GM19240 (cell line): Measurements from ENCODE around the gene EPHA2.

Experiments used
- DNase-seq: peaks from one replicate; pipeline ENCODE4 v3.0.0; 2011; ENCODE audit warnings: low spot score; ENCODE audit not compliant: insufficient read length

The EPHA2 gene

DNA sequence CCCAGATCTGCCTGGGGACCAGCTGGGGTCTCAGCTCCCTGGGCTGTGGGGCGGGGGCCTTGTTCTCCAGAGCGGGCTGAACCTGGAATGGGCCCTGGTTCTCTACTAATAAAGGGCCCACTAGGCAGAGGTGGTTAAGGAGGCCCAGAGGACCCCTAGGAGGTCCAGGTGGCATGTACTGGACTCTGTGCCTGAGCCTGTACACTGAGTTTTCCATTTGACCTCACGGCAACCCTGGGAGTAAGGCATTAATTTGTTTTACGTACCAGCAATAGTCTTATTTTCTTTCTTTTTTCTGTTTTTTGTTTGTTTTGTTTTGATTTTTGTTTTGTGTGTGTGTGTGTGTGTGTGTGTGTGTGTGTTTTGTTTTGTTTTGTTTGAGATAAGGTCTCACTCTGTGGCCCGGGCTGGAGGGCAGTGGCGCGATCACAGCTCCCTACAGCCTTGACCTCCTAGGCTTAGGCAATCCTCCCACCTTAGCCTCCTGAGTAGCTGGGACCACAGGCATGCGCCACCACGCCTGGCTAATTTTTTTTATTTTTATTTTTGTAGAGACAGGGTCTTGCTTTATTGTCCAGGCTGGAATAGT is 62.9 kb downstream of the EPHA2 start:
- DNase-seq: no peak

DNA sequence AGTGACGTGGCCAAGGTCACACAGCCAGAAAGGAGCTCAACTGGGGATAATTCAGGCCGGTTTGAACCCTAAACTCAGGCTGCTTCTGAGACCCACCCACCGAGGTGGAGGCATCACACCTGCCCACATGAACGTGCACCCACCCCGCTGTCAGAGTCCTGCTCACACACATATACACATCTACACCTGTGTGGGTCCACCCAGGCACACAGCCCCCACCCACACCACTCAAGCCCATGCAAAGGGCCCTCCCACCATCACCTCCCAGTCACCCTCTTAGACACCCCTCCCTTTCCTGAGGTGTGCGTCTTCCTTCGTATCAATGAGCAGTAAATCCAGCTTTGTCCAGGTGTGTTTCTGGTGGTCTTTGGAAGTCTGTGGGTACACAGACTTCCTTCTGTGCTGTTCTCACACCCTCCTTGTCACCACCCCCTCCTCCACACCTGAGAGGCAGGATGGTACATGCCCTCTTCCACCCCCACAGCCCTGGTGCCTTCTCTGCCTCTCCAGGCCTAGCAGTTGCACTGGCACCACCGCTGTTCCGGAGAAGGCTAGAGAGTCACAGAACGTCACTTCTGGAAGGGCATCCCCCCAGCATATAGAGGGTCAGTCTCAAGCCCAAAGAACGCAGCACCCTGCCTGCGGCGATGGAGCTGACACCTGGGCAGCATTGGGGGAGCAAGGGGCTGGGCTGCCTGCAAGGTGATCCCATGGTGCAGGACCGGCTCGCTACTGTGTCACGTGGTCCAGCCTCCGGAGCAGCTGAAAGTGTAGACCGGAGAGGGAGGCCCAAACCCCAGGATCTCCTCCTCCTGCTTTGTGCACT is 63.6 kb downstream of the EPHA2 start:
- DNase-seq: no peak

DNA sequence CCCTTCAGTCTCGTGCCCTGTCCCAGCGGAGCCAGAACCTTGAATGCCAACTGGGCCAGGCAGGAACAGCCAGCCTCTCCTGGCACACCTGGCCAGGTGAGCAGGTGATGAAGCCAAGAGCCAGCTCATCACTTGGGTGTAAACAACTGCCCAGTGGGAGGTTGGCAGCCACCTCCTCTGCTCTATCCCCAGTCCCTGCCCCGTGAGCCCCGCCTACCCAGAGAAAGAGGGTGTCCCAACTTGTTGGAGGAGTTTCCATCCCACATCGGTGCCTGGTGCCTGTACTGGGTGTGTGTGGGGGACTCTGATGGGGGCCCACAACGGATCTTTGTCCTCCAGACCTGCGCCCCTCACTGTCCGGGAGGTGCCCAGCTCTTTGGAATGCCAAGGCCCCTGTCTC is 64.6 kb downstream of the EPHA2 start:
- DNase-seq: no peak

DNA sequence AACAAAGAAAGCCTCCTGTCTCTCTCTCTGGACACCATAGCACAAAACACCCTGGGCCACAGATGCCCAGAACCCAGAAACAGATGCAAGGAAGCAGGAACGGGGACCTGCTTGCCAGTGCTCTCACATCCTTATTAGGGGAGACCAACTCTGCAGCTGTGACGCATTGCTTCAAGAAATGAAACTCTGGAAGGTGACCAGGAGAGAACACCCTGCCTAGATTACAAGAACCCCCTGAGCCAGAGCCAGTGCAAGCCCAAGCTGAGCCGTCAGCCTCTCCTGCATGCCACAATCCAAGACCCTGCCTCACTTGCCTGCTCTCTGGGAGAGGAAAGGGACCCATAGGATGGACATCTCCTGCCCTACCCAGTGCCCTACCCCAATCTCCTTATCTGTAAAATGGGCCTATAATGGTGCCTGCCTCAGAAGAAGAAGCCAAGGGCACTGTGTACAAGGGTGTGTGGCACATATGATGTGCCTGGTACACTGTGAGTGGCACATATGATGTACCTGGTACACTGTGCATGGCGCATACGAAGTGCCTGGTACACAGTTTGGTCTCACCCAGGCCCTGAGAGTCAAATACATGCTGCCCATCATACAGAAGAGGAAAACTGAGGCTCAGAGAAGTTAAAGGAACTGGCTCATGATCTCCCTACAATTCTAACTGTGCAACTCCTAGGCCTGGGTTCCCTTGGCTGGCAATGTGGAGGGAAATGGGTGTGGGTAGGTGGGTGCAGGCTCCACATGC is 65.6 kb downstream of the EPHA2 start:
- no peak for DNase-seq

DNA sequence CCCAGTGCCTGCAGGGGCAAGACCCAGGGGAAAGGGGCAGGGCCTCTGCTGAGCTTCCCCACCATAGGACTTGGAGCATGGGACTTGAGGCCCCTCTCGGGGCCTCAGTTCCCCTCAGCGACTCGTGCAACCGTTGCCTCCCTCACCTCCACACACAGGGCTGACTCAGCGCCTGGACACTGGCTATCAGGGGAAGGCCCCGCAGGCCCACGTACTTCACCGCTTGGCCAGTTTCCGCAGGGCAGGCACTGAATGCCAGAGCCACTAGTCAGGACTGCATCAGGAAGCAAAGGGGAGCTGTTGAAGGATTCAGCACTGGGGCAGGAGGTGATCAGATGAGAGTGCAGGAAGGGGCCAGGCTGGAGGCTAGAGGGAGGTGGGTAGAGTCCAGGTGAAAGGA is 66.9 kb downstream of the EPHA2 start:
- DNase-seq: no peak

DNA sequence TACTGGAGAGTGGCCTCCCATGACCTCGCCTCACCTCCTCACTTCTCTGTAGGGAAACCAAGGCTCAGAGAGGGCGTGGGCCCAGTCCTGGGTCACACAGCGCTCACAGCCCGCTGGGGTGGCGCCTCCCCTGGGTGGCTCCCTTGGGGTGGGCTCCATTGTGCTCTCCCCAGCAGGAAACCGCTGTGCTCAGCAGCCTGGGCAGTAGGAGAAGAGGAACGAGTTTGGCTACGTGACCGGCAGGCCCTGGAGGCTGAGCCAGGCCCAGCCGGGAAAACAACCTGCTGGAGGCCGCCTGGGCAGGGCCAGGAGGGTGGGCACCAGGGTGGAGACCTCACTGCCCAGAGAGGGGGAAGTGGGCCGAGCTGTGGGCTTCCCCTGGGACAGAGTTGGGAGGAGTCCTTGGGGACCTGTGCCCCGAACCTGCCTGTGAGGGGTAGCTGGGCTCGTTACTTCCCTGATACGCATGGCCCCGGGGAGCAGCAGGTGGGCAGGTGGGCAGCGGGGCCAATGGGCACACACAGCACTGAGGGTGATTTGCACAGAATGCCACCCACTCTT is 67.4 kb downstream of the EPHA2 start:
- no peak for DNase-seq

DNA sequence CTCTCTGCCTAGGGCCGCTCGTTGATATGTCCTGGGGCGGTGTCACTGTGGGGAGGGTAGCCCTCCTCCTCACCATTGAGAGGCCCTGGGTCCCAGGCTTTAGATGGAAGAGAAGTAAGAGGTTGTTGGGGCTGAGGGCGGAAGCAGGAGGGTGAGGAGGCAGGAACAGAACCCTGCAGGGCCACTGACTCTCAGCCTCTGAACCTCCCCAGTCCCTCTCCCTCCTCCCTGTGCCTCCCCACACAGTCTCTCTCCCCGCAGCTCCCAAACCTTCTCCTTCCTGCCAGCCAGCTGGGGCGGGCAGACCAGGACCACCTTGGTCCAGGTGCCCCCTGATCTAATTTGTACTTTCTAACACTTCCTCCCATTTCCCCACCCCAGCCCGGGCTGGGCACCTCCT is 68.1 kb downstream of the EPHA2 start:
- no peak for DNase-seq

DNA sequence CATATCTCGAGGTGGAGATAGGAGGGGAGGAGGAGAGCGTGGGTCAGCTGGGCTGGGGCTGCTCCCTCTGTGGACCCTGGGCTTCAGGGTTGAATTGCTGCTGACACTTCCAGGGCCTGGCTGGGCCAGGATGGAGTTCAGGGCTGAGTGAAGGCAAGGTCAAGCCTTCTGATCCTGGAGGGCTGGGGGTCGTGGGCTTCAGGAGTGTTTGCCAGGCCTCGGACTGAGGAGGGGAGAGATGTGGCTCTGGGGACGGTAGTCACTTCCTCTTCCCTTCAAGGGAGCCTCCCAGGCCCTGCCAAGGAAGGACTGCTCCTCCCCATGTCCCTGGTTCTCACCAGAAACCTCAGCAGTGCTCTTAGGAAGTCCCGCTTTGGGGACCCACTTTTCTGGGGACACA is 70.3 kb downstream of the EPHA2 start:
- no peak for DNase-seq

DNA sequence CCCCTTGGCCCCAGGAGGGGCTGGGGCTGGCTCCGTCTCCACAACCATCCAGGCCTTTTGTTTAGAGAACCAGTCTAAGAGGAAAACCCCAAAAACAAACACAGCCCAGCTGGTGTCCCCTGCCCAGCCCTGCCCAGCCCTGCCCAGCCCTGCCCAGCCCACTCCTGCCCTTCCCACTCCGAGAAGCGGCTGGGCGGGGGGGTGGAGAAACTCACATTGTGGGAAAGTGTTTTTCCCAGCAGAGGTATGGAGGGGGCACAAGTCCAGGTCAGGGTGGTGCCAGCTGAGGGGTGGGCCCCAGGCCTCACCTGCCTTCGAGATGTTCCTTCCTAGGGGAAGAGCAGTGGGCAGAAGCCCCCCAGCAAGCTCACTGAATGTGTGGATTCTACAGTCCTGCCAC is 72.4 kb downstream of the EPHA2 start:
- no peak for DNase-seq

DNA sequence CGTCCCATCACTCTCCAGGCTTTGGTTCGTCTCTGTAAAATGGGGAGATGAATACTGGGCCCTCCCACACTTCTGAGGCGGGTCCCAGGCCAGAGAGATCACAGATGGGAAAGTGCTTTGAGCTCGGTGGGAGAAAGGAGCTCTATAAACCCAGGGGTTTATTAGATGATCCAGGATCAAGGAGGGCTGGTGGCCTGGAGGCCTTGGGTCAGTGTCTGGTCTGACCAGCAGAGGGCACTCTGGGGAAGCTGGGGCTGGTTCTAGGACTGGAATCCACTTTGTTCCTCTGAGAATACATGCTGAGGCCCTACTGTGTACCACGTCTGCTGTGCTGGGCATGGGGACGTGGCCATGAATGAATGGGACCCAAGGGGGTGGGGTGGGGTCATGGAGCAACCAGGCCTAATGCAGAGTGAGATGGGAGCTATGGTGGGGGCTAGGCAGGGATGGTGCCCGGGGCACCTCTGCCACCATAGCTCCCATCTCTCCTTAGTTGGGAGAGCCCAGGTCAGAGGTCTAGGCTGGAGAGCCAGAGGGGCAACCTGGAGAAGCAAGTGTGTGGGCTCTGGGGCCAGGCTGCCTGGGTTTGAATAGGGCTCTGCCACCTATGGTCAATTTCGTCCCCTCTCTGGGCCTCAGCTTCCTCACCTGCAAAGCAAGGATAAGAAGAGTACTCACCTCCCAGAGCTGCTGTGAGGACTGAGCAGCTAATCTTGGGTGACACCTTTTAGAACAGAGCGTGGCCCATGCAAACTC is 73.4 kb downstream of the EPHA2 start:
- DNase-seq: peak; percentile 64

DNA sequence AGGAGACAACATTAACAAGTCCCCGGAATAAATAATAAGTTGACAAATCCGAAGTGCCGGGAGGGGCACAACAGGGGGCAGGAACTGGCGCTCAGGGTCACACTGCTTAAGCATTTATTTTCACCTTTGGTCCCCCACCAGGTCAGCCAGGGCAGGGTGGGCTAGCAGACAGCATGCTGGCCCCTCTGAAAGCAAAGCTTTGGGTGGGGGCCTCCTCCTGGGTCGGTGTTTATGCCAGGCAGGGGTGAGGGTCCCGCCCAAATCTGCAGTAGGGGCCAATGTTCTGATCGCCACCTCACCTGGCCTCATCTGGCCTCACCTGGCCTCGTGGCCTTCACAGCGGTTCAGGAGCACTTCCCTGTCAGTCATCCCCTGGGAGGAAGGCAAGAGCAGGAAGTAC is 74.2 kb downstream of the EPHA2 start:
- no peak for DNase-seq

DNA sequence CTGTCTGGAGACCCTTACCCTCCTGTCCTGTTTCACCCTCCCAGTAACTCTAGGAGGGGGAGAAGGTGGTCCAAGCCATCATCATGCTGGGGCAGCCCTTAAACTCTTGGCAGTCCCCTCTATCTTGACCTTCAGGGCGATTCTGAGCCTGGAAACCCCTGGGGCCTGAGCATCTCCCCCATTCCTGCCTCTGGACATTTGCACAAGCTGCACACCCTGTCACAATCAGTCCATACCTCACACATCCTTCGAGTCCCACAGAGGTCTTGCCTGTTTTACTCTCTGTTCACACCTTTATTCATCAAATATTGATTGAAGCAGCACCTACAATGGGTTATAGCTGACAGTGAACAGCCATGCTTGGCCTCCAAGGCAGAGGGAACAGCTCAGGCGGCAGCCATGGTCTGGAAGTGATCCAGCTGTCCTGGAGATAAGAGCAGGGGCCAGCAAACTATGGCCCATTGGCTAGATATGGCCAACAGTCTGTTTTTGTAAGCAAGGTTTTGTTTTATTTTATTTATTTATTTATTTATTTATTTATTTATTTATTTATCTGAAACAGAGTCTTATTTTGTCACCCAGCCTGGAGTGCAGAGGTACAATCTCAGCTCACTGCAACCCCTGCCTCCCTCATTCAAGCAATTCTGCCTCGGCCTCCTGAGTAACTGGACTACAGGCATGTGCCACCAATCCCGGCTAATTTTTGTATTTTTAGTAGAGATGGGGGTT is 75.3 kb downstream of the EPHA2 start:
- no peak for DNase-seq

DNA sequence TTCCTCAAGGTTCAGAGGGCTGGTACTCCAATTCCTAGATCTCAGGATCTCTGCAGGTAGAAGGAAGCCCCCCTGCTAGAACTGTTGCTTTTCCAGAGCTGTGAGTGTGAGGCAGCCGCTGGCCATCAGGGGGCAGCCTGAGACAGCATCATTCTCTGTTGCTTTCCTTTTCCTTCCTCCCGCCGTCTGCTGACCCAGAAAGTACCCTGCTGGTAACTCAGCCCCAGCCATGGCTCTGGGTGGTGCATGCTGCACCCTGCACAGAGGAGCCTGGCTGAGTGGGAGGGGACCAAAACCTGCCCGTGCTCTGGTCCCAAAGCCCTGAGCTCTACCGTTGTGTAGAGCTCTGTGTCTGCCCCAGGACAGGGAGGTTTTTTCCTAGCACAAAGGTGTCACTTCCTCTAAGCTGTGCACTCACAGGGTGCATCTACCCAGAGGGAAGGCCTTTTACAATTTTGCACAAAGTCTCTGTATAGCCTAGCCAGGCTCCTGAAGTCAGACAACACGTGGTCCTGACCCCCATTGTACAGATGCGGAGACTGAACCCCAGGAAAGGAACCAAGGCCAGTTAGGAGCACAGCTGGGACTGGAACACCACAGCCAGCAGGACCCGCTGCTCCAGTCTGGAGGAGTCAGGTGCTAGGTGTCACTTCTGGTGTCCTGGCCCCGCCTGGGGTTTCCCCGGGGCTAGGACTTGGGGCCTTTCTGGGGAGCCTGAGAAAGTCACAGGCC is 76.8 kb downstream of the EPHA2 start:
- DNase-seq: peak; percentile 80

DNA sequence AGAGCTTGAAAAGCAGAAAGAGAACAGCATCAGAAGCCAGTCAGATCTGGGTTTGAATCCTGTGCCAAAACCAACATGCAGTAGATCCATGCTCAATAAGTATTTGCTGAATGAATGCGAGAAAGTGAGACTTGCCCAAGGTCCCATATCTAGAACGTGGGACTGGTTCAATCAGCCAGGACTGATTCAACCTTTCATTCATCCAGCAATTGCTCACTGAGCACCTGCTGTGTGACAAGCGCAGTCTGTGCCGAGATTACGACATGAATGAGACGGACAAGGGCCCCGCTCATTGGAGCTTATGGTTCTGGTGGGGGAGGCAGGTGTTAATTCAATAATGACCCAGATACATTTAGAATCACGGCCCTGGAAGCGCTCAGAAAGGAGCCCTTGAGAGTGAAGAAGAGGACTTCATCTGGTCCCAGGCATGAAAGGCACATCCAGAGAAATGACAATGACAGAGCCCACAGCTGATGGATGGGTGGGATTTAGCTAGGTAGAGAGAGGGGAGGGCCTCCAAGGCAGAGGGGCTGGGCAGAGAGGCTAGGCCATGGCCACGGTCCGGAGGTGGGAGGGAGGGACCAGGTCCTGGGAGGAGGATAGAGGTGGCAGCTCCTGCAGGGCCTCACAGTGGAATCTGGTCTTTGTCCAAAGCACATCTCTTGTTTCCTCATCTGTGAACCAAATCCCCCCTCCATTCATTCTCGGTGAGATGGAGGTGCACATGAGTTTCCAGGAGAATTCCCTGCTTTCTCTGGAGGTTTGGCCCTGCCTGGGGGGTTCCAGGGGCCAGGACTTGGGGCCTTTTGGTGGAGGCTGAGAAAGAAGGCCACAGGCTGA is 78.2 kb downstream of the EPHA2 start:
- DNase-seq: no peak

DNA sequence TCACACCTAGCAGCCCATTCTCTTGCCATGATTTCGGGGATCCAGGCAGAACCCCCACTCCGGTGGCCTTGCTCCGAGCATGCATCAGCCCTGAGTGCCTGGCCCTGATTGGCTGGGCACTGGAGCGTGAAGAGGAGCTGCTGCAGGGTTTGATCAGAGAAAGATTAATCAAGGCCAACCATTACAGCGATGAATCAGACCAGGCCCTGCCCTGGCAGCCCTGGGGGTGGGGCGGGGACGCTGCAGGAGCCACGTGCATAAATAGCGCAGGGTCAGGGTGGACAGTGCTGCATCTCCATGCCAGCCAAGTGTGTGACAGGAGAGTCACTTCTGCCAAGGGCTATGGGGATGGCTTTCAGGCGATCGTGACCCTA is 79.0 kb downstream of the EPHA2 start:
- no peak for DNase-seq

DNA sequence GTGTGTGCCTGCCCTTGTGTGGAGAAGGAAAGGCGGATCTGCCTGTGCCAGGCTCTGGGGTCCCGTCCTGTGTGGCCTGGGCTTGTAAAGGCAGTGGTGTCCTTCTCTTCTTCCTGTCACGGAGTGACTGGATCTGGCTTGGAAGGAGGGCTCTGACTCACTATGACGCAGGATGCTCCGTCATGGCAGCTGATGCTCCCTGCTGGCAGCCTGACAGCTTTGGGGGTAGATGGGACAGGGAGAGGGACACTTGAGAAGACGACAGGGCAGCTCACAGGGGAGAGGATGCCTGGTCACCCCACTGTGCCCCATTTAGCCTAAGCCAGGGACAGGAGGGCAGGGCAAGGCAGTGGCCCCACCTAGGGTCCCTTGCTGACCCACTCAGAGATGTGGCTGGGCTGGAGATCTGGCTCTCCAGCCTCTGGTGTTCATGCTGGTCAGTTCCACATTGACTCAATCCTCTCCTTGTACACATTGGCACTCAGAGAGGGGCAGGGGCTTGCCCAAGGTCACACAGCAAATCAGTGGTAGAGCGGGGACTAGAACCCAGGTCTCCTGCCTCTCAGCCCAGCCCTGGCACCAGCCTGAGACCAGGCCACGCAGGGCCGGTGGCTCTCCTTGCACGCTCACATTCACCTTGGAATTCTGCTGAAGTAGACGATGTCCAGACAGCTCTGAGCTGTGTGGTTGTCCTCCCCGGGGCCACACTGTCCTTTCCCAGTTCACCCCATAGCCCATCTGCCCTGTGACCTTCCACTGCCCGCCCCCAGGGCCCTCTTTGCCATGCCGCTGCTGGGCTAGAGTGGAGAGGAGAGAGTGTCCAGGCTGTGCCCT is 79.6 kb downstream of the EPHA2 start:
- DNase-seq: no peak

DNA sequence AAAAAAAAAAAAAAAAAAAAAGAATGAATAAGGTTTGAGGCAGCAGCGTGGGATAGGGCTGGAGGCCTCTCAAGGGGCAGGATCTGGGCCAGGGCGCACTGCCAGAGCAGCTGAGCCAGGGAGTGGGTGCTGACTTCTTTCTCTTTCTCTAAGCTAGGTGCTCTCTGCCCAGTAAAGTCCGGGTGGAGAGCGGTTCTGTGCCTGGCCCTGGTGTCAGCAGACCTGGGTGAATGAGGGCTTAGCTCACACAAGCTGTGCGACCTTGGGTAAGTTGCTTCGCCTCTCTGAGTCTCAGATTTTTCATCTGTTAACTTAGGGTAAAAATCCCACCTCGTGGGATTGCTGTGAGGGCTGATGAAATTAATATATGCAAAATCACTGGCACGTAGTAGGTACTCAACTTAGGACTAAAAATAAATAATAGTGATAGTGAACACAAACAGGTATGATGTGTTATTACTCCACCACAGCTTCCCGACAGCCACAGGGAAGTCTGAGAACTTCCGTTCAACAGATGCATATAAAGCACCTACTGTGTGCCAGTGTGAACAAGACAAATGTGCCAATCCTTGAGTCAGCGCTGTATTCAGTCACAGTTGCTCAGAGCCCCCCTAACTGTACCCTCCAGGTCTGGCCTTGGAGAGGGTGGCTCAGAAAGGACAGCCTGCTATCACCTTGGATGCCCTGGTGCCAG is 80.4 kb downstream of the EPHA2 start:
- DNase-seq: no peak
